Dendritic cell treated with granulocyte-macrophage colony-stimulating factor and Interleukin-4, amounts not matched to agents 40 ng/mL and 50 ng/mL, for 4 days (primary cell): ENCODE results near the gene HS6ST1.

Experiments
- H3K27ac Mint-ChIP-seq: one replicate; pipeline ENCODE4 v1.8.0; 2022; ENCODE audit warnings: mild to moderate bottlenecking, mixed read lengths
- H3K27me3 Mint-ChIP-seq: one replicate; pipeline ENCODE4 v1.8.0; 2022; ENCODE audit warnings: mild to moderate bottlenecking, mixed read lengths
- H3K36me3 Mint-ChIP-seq: one replicate; pipeline ENCODE4 v1.8.0; 2022; ENCODE audit warnings: low read depth, mixed read lengths
- H3K4me1 Mint-ChIP-seq: one replicate; pipeline ENCODE4 v1.8.0; 2022; ENCODE audit warnings: low read depth, mixed read lengths
- H3K4me3 Mint-ChIP-seq: one replicate; pipeline ENCODE4 v1.8.0; 2022; ENCODE audit warnings: mild to moderate bottlenecking, moderate library complexity, mixed read lengths
- H3K9me3 Mint-ChIP-seq: one replicate; pipeline ENCODE4 v1.8.0; 2022; ENCODE audit warnings: mixed read lengths
- intact Hi-C: fragments of 100-400 bp; cut with micrococcal nuclease; formaldehyde crosslinking; loops from one replicate; pipeline ENCODE4 v1.15.0; 2022

Gene HS6ST1, protein sequence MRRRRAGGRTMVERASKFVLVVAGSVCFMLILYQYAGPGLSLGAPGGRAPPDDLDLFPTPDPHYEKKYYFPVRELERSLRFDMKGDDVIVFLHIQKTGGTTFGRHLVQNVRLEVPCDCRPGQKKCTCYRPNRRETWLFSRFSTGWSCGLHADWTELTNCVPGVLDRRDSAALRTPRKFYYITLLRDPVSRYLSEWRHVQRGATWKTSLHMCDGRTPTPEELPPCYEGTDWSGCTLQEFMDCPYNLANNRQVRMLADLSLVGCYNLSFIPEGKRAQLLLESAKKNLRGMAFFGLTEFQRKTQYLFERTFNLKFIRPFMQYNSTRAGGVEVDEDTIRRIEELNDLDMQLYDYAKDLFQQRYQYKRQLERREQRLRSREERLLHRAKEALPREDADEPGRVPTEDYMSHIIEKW

DNA sequence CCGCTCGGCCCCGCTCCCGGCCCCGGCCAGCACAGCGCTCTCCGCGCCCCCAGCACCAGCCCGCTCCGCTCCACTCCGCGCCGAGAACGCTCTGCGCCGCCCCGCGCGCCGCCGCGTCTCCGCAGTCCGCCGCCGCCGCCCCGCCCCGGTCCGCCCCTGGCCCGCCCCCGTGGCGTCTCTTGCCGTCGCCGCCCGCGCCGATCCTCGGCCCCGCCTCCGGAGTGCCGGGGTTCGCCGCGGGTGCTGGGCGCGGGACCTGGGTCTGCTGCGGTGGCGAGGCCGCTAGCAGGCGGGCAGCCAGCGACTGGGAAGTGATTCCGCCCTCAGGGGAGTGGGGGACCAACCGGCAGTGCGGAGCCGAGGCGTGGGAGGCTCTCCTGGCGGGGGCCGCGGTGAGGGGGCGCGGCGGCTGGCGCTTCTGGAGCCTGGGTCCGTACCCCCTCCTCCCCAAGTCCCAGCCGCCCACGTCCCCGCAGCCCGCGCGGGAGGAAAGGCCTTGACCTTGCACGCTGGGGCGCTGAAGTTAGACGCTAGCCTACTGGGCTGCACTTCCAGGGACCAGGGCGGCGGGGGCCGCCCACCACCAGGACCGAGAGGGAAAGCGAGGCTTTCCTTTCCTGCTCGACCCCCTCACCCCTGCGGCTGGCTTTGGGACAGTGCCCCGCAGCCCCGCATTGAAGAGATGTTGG, at the start of gene HS6ST1:
HS6ST1 (minus strand) TSS at position 93 of the 689 bp plus-strand sequence. CDS start 305 bp downstream, outside the sequence.
- H3K36me3 Mint-ChIP-seq = peaks cover 23% of the 10 kb centered on the region
- peaks cover 47% of the 10 kb centered on the region for H3K27me3 Mint-ChIP-seq
- peak within 1 kb of the TSS; percentile 98 for H3K4me3 Mint-ChIP-seq
- intact Hi-C loops = no loop called here
- H3K4me1 Mint-ChIP-seq = peaks cover 50% of the 10 kb centered on the region
- H3K9me3 Mint-ChIP-seq = no peaks in the 10 kb centered on the region
- peak within 1 kb of the TSS; percentile 81 for H3K27ac Mint-ChIP-seq

DNA sequence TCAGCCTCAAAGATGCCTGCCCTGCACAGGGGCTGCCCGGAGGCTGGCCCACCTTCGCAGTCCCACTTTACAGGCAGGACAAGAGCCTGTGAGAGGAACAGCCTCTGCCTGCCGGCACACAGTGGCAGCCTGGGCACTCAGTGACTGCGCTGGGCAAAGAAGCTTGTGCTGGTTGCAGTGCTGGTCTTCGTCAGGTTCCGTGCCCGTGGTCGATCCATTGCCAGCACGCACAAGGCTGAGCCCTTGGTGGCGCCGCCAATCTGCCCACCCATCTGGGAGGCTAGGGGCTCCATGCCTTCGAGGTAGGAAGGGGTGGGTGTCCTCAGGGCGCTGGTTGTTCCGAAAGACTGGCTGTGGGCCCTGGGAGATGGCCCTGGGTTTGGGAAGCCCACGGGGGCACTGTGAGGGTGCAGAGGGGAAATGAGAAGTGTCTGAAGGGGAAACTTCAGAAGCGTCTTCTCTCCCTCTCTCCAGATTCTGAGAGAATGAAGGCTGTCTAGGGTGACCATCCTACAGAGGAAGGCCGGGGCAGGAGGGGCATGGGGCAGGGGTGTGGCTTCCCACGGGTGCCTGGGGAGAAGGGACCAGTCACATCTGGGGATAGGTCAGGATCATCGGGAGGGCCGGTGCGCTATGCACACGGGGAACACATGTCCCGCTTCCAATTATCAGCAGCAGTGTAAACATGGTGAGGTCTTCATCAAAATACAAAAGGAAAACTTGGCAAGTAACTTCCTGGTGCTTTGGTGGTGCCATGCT, 49.1 kb upstream of the HS6ST1 start:
- Mint-ChIP-seq H3K27me3 (peaks cover 6% of the 10 kb centered on the region), H3K4me3 (no peak overlapping the region), H3K36me3 (no peaks in the 10 kb centered on the region), H3K27ac (no peak overlapping the region), H3K9me3 (no peaks in the 10 kb centered on the region), H3K4me1 (no peaks in the 10 kb centered on the region)
- intact Hi-C loops = no loop called here

DNA sequence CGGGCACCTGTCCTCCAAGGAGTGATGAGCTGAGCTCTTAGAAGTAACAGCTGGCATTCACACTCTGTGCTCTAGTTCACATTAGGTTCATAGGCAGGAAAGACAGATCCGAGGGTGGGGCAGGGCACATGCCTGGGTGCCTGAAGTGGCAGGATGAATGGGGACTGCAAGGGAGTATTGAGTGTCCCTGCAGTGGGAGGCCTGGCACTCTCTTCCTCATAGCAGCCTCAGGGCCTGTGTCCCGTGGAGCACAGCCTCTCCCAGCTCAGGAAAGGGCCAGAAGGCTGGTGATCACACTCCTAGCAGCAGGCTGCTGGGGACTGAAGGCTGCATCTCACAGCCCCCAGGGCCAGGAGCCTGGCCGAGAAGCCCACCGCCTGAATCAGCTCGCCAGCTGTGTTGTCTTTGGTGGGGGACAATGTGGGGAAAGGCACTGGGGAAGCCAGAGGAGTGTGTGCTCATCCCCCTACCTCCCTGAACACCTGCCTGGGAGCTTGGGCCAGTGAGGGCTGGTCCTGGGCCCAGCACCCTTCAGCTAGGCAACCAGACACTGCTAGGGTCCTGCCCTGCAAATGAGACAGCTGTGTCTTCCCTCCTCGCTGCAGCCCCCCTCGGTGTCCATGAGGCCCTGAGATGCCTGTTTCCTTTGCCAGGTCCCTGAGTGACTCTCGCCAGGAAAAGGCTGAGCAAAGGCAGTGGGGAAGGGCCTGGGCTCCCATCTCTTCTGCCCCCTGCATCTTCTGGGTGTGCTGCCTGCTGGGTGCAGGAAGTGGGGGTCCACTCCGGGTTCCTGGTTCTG, 48.2 kb upstream of the HS6ST1 start:
- H3K4me1 Mint-ChIP-seq = no peaks in the 10 kb centered on the region
- intact Hi-C loops = no loop called here

DNA sequence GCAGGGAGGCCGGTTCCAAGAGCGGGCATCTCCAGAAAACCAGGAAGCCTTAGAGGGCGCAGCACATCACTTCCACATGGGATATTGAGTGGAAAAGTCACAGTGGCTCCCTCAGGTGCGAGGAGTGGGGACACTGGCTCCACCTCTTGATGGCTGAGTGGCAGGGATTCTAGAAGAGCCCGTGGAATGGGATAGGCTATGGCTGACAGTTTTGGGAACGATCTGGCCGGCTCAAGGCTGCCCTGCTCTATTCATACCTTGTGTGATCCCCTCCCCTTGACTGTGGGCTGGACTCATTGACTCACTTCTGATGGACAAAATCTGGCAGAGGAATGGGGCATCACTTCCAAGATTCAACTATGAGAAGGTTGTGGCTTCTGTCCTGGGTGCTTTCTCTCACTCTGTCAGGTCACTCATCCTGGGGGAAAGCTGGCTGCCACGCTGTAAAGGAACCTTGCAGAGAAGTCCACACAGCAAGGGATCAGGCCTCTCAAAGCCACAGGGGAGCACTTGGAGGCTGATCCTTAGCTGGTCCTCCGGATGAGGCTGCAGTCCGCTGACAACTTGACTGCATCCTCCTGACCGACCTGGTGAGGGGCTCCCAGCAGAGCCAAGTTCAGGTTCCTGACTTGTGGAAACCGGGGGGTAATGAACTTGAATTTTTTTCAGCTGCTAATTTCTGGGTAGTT, 46.7 kb upstream of the HS6ST1 start:
- Mint-ChIP-seq H3K36me3 (no peaks in the 10 kb centered on the region), H3K4me1 (no peaks in the 10 kb centered on the region), H3K4me3 (no peak overlapping the region), H3K27me3 (peaks cover 4% of the 10 kb centered on the region), H3K9me3 (no peaks in the 10 kb centered on the region), H3K27ac (no peak overlapping the region)
- intact Hi-C loops = no loop called here

More for the DNA sequence above, 48.2 kb upstream of the HS6ST1 start:
- no peaks in the 10 kb centered on the region for H3K36me3 Mint-ChIP-seq
- no peak overlapping the region for H3K27ac Mint-ChIP-seq
- H3K27me3 Mint-ChIP-seq = peaks cover 4% of the 10 kb centered on the region
- no peak overlapping the region for H3K4me3 Mint-ChIP-seq
- H3K9me3 Mint-ChIP-seq = no peaks in the 10 kb centered on the region

DNA sequence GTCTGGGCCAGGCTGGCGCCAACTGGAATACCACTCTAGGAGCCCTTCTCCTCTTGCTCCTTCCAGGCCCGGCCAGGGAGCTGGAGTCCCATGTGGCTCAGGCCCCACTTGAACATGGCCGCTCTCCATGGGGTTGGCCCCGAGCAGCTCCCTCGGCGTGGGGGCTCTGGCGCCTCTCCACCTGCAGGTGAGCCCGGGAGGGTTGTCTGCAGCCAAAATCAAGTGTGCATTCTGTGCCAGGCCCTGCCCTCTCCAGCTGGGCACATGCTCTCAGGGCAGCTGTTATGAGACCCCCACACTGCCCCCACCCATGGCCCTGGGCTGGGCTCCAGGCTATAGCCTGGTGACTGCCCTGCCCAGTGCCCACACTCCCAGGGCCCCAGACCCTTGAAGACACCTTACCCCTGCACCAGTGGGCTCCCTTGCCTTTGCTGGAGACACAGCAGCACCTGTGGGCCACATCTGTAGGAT, 45.8 kb upstream of the HS6ST1 start:
- Mint-ChIP-seq H3K4me3 (no peak overlapping the region), H3K9me3 (no peaks in the 10 kb centered on the region), H3K27me3 (peaks cover 4% of the 10 kb centered on the region), H3K36me3 (no peaks in the 10 kb centered on the region), H3K4me1 (no peaks in the 10 kb centered on the region), H3K27ac (no peak overlapping the region)
- intact Hi-C loops = no loop called here

DNA sequence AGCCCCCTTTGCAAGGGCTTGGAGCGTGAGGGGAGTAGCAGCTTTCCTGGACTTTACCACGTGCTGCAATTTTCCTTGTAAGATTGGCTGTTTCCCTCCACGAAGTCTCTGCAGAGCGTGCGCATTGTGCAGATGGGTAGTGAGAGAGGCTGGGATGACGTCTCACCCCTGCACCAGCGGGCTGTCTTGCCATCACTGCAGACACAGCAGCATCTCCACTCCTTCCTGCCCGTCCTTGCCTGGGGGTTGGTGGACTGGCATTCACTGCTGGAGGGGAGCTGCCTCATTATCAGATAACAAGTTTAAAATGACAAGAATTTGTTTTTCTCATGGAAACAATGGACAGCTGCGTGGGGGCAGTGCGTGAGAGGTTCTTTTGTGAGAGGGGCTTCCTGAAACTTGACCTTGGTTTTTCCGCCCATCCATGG, 45.3 kb upstream of the HS6ST1 start:
- no peaks in the 10 kb centered on the region for H3K9me3 Mint-ChIP-seq
- H3K4me1 Mint-ChIP-seq = no peaks in the 10 kb centered on the region
- H3K27me3 Mint-ChIP-seq = peaks cover 3% of the 10 kb centered on the region
- intact Hi-C loops = no loop called here
- no peak overlapping the region for H3K4me3 Mint-ChIP-seq
- no peak overlapping the region for H3K27ac Mint-ChIP-seq
- no peaks in the 10 kb centered on the region for H3K36me3 Mint-ChIP-seq

DNA sequence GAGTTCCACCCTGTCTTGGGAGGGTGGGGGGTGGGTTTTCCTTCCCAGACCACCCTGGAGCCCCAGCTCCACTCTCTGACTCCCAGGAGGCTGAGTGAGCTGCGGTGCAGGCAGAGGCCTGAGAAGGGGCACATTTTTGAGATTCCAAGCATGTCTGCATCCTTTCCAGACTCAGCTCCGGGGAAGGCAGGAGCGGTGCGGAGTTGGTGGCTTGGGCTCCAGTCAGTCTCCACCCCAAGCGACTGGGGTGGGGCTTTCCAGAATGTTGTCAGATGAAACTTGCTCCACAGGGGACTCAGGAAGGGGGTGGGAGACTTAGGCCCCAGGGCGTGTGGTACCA, 44.2 kb upstream of the HS6ST1 start:
- Mint-ChIP-seq H3K27me3 (peaks cover 1% of the 10 kb centered on the region), H3K4me3 (no peak overlapping the region), H3K4me1 (no peaks in the 10 kb centered on the region), H3K9me3 (no peaks in the 10 kb centered on the region), H3K27ac (no peak overlapping the region), H3K36me3 (no peaks in the 10 kb centered on the region)
- intact Hi-C loops = no loop called here

DNA sequence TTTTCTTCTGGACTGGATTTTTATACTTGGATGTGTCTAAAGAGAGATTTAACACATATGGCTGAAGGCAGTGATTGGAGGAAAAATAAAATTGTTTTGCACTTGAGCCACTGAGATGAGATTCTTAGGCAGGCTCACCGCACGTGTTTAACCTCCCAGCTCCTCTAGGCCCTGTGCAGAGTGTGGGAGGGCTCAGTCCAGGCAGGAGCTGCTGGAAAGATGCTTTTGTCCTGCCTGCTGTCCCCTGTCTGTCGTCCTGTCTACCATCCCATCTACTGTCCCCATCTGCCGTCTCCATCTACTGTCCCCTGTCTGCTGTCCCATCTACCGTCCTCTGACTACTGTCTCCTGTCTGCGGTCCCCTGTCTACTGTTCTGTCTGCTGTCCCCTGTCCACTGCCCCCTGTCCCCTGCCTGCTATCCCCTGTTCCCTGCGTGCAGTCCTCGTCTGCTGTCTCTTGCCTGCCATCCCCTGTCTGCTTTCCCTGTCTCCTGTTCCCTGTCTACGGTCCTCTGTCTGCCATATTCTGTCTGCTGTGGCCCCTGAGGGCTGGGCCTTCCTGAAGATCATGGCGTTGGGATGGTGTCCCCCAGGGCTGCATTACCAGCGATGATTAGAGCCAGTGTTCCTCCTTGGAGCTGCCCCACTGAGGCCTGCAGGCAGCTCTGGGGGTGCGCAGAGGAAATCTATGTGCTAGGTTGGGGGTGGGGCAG, 43.7 kb upstream of the HS6ST1 start:
- no peak overlapping the region for H3K4me3 Mint-ChIP-seq
- intact Hi-C loops = no loop called here
- H3K4me1 Mint-ChIP-seq = no peaks in the 10 kb centered on the region
- H3K36me3 Mint-ChIP-seq = no peaks in the 10 kb centered on the region
- peaks cover 3% of the 10 kb centered on the region for H3K27me3 Mint-ChIP-seq
- H3K9me3 Mint-ChIP-seq = no peaks in the 10 kb centered on the region
- no peak overlapping the region for H3K27ac Mint-ChIP-seq

DNA sequence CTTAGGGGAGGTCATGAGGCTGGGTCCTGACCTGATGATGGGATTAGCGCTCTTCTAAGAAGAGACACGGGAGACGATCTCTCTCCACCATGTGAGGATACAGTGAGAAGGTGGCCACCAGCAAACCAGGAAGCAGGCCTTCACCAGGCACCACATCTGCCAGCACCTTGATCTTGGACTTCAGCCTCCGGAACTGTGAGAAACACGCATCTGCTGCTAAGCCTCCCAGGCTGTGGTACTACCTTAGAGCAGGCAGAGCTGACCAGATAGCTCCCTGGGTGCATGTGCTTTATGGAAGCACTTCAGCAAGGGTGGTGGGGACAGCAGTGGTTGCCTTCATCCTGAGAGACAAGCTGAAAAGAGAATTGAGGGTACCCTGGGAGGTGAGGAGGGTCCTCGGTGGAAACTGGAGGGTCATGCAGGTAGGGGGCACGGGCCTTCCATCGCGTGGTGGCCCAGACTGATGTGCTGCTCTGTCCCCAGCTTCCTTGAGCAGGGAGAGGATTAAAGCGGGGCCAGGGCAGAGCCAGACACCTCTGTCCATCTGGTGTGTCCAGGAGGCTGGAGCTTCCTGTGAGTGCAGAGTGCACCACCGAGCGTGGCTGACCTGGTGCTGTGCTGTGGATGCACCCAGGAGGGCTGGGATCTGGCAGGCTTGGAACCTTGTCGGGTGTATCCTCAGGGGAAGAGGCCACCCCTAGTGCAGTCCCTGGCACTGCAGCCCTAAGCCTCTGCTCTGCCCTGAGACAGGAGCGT, 42.9 kb upstream of the HS6ST1 start:
- Mint-ChIP-seq H3K36me3 (no peaks in the 10 kb centered on the region), H3K4me1 (no peaks in the 10 kb centered on the region), H3K27me3 (peaks cover 2% of the 10 kb centered on the region), H3K4me3 (no peak overlapping the region), H3K9me3 (no peaks in the 10 kb centered on the region), H3K27ac (no peak overlapping the region)
- intact Hi-C loops = no loop called here

DNA sequence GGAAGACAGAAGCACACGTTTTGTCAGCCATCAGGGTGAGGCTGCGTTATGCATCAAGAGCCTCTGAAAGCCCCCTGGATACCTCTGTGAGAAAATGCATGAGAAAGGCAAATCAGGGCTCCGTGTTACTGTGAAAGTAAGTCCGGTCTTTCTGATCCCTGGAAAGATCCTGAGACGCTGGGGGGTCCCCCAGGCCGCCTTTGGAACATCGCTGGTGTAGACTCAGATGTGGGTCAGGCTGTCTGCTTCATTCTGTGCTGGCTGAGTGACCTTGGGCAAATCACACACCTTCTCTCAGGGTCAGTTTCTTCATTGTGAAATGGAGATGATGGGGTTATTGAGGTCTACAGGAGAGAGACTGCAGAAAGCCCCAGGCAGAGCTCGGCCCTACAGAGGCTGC, 42.0 kb upstream of the HS6ST1 start:
- Mint-ChIP-seq H3K27me3 (peaks cover 2% of the 10 kb centered on the region), H3K27ac (no peak overlapping the region), H3K4me1 (no peaks in the 10 kb centered on the region), H3K36me3 (no peaks in the 10 kb centered on the region), H3K9me3 (no peaks in the 10 kb centered on the region), H3K4me3 (no peak overlapping the region)
- intact Hi-C loops = no loop called here

DNA sequence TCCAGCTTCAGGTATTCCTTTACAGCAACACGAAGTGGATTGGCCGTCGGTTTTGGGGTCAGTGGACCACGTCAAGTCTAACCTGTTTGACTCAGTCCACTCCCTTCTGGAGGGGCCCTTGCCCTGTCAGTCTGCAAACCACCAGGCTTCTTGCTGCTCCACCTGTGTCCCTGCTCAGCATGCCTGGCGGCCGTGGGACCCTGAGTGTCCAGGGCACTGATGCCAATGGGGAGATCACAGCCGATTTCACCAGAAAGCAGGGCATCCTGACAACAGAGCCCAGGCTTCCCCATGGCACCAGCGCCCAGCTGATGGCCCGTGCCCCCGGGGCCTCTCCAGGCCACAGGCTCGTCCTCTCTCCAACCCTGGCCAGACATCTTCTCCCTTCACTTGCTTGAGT, 41.2 kb upstream of the HS6ST1 start:
- no peaks in the 10 kb centered on the region for H3K4me1 Mint-ChIP-seq
- no peak overlapping the region for H3K27ac Mint-ChIP-seq
- no peaks in the 10 kb centered on the region for H3K36me3 Mint-ChIP-seq
- intact Hi-C loops = no loop called here
- H3K27me3 Mint-ChIP-seq = peaks cover 2% of the 10 kb centered on the region
- H3K4me3 Mint-ChIP-seq = no peak overlapping the region
- no peaks in the 10 kb centered on the region for H3K9me3 Mint-ChIP-seq
